Hepatocyte (in vitro differentiated cells): ENCODE measurements around the gene TXLNA. TPM values are rescaled to one million over a fixed set of nuclear protein-coding genes. Genes with fewer than 3 reads are reported as not detected.

Experiments
- DNase-seq: peaks from one replicate; pipeline ENCODE4 v3.0.0-alpha.2; 2016; ENCODE audit warnings: low spot score
- H2AFZ ChIP-seq: fragments of 200-600 bp; sonication (generic); 2 replicates; pipeline ENCODE4 v1.6.0; 2016; ENCODE audit warnings: antibody characterized with exemption, mild to moderate bottlenecking
- H3K27ac ChIP-seq: fragments of 200-600 bp; sonication (generic); 2 replicates; pipeline ENCODE4 v1.5.1; 2016; ENCODE audit warnings: mild to moderate bottlenecking
- H3K27me3 ChIP-seq: fragments of 200-600 bp; sonication (generic); 2 replicates; pipeline ENCODE4 v1.6.1; 2016
- H3K36me3 ChIP-seq: fragments of 200-600 bp; sonication (generic); replicated peaks from 2 replicates; pipeline ENCODE4 v1.5.1; 2016; ENCODE audit warnings: low read depth; ENCODE audit not compliant: insufficient read depth
- H3K4me1 ChIP-seq: fragments of 200-600 bp; sonication (generic); 2 replicates; pipeline ENCODE4 v1.5.1; 2016; ENCODE audit warnings: mild to moderate bottlenecking, moderate library complexity; ENCODE audit not compliant: insufficient read depth
- H3K4me2 ChIP-seq: fragments of 200-600 bp; sonication (generic); 2 replicates; pipeline ENCODE4 v1.6.0; 2016
- H3K4me3 ChIP-seq: fragments of 200-600 bp; sonication (generic); 2 replicates; pipeline ENCODE4 v1.5.1; 2016; ENCODE audit warnings: mild to moderate bottlenecking
- H3K79me2 ChIP-seq: fragments of 200-600 bp; sonication (generic); 2 replicates; pipeline ENCODE4 v1.6.0; 2017; ENCODE audit warnings: mild to moderate bottlenecking
- H3K9me2 ChIP-seq: fragments of 200-600 bp; sonication (generic); replicated peaks from 2 replicates; pipeline ENCODE4 v1.6.0; 2017; ENCODE audit warnings: mild to moderate bottlenecking; ENCODE audit not compliant: insufficient read depth
- H3K9me3 ChIP-seq: fragments of 200-600 bp; sonication (generic); 2 replicates; pipeline ENCODE4 v1.5.1; 2016; ENCODE audit warnings: low read depth, mild to moderate bottlenecking
- H4K20me1 ChIP-seq: fragments of 200-600 bp; sonication (generic); 2 replicates; pipeline ENCODE4 v1.6.0; 2016; ENCODE audit warnings: mild to moderate bottlenecking; ENCODE audit not compliant: insufficient read depth, poor library complexity, severe bottlenecking
- EZH2 ChIP-seq: fragments of 200-600 bp; sonication (generic); IDR thresholded peaks from 2 replicates; pipeline ENCODE4 v1.6.1; 2016; ENCODE audit warnings: antibody characterized with exemption, mild to moderate bottlenecking, borderline replicate concordance
- EZH2phosphoT487 ChIP-seq: fragments of 200-600 bp; sonication (generic); IDR thresholded peaks from one replicate; pipeline ENCODE4 v1.6.1; 2018; ENCODE audit warnings: antibody characterized with exemption, mild to moderate bottlenecking, low read depth, moderate library complexity; ENCODE audit not compliant: unreplicated experiment, severe bottlenecking
- WGBS: methylation state at CpG from one replicate; pipeline ENCODE4 v1.1.6; 2016; ENCODE audit warnings: low lambda C conversion rate; ENCODE audit errors: missing lambda C conversion rate; 5-methylcytosine and 5-hydroxymethylcytosine counted together
- polyA plus RNA-seq: library from polyadenylated mRNA; unstranded; fragments of >200 nt; fragmentation: Nextera tagmentation; extraction: Ambion mirVana; gene quantifications from 2 replicates; pipeline ENCODE4 v1.2.1, GENCODE V29; 2016
- total RNA-seq: library from RNA; depleted of rRNA; stranded (reverse); fragments of >200 nt; gene quantifications from 2 replicates; pipeline ENCODE4 v1.2.3, GENCODE V29; 2014
- TF ChIP-seq, protein P1 (sequence below): fragments of 200-600 bp; sonication (generic); IDR thresholded peaks from 2 replicates; pipeline ENCODE4 v1.5.1; 2016; ENCODE audit warnings: antibody characterized with exemption, mild to moderate bottlenecking; ENCODE audit not compliant: poor library complexity

TXLNA gene
- total and polyA plus RNA-seq, 2 experiments from 2014 or later, result 41.2 to 52.7 TPM

DNA sequence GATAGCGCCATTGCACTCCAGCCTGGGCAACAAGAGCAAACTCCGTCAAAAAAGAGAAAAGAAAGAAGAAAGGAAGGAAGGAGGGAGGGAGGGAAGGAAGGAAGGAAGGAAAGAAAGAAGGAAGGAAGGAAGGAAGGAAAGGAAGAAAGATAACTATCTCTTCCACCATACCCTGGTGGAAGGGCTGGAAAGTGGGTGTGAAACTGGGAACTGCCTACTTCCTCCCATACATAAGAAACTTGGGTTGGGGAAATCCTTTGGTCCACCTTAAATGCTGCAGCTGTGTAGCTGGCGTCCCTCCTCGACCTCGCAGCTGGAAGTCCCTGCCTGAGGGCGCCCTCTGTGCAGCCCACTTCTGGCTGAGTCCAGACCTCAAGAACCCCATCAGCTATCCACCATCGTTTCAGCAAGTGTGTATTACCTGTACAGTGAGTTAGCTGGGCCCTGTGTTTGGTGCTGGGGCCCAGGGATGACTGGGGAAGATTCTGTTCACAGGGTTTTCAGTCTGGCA, 62.9 kb downstream of the TXLNA start:
- H3K9me2 ChIP-seq, result no peaks in the 10 kb centered on the region
- no peaks in the 10 kb centered on the region for H3K9me3 ChIP-seq
- TF ChIP-seq EZH2 (no peak), EZH2phosphoT487 (no peak)
- TF ChIP-seq, protein P1, sequence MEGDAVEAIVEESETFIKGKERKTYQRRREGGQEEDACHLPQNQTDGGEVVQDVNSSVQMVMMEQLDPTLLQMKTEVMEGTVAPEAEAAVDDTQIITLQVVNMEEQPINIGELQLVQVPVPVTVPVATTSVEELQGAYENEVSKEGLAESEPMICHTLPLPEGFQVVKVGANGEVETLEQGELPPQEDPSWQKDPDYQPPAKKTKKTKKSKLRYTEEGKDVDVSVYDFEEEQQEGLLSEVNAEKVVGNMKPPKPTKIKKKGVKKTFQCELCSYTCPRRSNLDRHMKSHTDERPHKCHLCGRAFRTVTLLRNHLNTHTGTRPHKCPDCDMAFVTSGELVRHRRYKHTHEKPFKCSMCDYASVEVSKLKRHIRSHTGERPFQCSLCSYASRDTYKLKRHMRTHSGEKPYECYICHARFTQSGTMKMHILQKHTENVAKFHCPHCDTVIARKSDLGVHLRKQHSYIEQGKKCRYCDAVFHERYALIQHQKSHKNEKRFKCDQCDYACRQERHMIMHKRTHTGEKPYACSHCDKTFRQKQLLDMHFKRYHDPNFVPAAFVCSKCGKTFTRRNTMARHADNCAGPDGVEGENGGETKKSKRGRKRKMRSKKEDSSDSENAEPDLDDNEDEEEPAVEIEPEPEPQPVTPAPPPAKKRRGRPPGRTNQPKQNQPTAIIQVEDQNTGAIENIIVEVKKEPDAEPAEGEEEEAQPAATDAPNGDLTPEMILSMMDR, result no peak
- no peaks in the 10 kb centered on the region for H3K27me3 ChIP-seq
- WGBS, result 46% methylated on average over 7 of the region's 7 CpGs
- peak overlapping the region; percentile 24 for H3K4me2 ChIP-seq
- H2AFZ ChIP-seq, result no peak overlapping the region
- peaks cover 2% of the 10 kb centered on the region for H3K79me2 ChIP-seq
- H4K20me1 ChIP-seq, result no peaks in the 10 kb centered on the region
- H3K4me3 ChIP-seq, result no peak overlapping the region
- no peak for DNase-seq
- H3K27ac ChIP-seq, result no peak overlapping the region
- H3K36me3 ChIP-seq, result no peaks in the 10 kb centered on the region
- H3K4me1 ChIP-seq, result peaks cover 4% of the 10 kb centered on the region

DNA sequence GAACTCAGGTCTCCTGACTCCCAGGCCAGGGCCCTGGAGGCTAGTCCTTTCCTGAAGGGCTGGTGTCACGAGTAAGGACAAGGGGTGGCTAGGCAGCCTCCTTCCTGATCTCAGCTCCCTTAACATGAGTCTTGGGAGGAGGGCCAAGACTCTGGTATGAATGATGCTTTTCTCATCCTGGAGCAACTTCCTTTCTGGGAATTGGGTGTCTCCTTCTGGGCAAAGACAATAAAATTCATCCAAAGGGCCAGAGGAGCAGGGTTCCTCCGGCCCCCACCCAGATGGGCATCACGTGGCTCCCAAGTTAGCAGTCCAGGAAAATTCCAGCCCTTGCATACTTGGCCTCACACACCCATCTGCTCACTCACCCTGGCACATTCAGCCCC, 67.4 kb downstream of the TXLNA start, which contains the start of gene FAM167B:
FAM167B (plus strand) TSS at position 335 of the 386 bp plus-strand sequence. CDS start 200 bp downstream, outside the sequence.
- Histone ChIP-seq H3K27ac (no peak within 1 kb of the TSS), H3K4me1 (peaks cover 5% of the 10 kb centered on the region)

DNA sequence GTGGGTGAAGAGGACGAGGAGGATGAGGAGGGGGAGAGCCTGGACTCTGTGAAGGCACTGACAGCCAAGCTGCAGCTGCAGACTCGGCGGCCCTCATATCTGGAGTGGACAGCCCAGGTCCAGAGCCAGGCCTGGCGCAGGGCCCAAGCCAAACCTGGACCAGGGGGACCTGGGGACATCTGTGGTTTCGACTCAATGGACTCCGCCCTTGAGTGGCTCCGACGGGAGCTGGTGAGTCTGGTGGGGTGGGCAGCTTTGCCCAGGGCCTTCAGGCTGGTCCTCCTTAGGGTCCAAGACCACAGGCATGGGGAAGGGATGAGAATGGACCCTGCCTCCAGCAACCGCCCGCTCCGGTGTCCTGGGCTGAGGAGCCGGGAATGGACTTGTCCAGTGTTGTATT, 68.0 kb downstream of the TXLNA start:
- no peaks in the 10 kb centered on the region for H3K9me3 ChIP-seq
- no peak for TF ChIP-seq EZH2phosphoT487
- TF ChIP-seq, protein P1, result no peak
- no peak for TF ChIP-seq EZH2
- no peaks in the 10 kb centered on the region for H3K27me3 ChIP-seq
- H3K9me2 ChIP-seq, result no peaks in the 10 kb centered on the region
- H3K4me3 ChIP-seq, result no peak overlapping the region
- no peak overlapping the region for H3K27ac ChIP-seq
- no peaks in the 10 kb centered on the region for H3K36me3 ChIP-seq
- no peaks in the 10 kb centered on the region for H3K79me2 ChIP-seq
- no peak overlapping the region for H3K4me2 ChIP-seq
- no peaks in the 10 kb centered on the region for H4K20me1 ChIP-seq
- peaks cover 4% of the 10 kb centered on the region for H3K4me1 ChIP-seq
- WGBS, result 89% methylated on average over 12 of the region's 12 CpGs
- no peak for DNase-seq
- H2AFZ ChIP-seq, result no peak overlapping the region

More for the DNA sequence above, 67.4 kb downstream of the TXLNA start, which contains the start of gene FAM167B:
- 91% methylated on average over 3 of the region's 3 CpGs for whole genome bisulfite sequencing
- Histone ChIP-seq H3K4me2 (no peak within 1 kb of the TSS), H3K4me3 (no peak within 1 kb of the TSS), H2AFZ (no peak within 1 kb of the TSS), H3K9me3 (no peaks in the 10 kb centered on the region), H3K9me2 (no peaks in the 10 kb centered on the region), H4K20me1 (no peaks in the 10 kb centered on the region), H3K36me3 (no peaks in the 10 kb centered on the region), H3K79me2 (peaks cover under 1% of the 10 kb centered on the region), H3K27me3 (no peaks in the 10 kb centered on the region)
- no peak for TF ChIP-seq EZH2phosphoT487
- TF ChIP-seq, protein P1, result no peak
- TF ChIP-seq EZH2, result no peak
- no peak for DNase-seq

Other genes starting within 250 kb of the TXLNA start
- gene PTP4A2, start 241.3 kb upstream of the TXLNA start, total RNA-seq, result 354 and 381 TPM in 2 replicates
- gene PTP4A2, start 241.3 kb upstream of the TXLNA start, polyA plus RNA-seq, result 300 and 374 TPM in 2 replicates
- gene KHDRBS1, start 165.8 kb upstream of the TXLNA start, total RNA-seq, result 88.4 and 98.7 TPM in 2 replicates
- 81.9 and 92.0 TPM in 2 replicates for gene KHDRBS1, start 165.8 kb upstream of the TXLNA start, polyA plus RNA-seq
- 3.6 and 5.1 TPM in 2 replicates for gene TMEM39B, start 106.7 kb upstream of the TXLNA start, total RNA-seq
- gene TMEM39B, start 106.7 kb upstream of the TXLNA start, polyA plus RNA-seq, result 3.9 and 5.3 TPM in 2 replicates
- 48.3 and 48.5 TPM in 2 replicates for gene KPNA6, start 71.6 kb upstream of the TXLNA start, total RNA-seq
- gene KPNA6, start 71.6 kb upstream of the TXLNA start, polyA plus RNA-seq, result 27.7 and 30.3 TPM in 2 replicates
- 12.9 and 15.8 TPM in 2 replicates for gene CCDC28B, start 20.9 kb downstream of the TXLNA start, total RNA-seq
- gene CCDC28B, start 20.9 kb downstream of the TXLNA start, polyA plus RNA-seq, result 28.5 and 29.5 TPM in 2 replicates
- gene IQCC, start 26.0 kb downstream of the TXLNA start, total RNA-seq, result 1.5 and 1.9 TPM in 2 replicates
- 1.5 and 3.4 TPM in 2 replicates for gene IQCC, start 26.0 kb downstream of the TXLNA start, polyA plus RNA-seq
- not detected in 2 replicates for gene DCDC2B, start 29.4 kb downstream of the TXLNA start, total RNA-seq
- gene DCDC2B, start 29.4 kb downstream of the TXLNA start, polyA plus RNA-seq, result 0.17 and 0.96 TPM in 2 replicates
- 11.9 and 14.8 TPM in 2 replicates for gene TMEM234, start 42.7 kb downstream of the TXLNA start, total RNA-seq
- gene TMEM234, start 42.7 kb downstream of the TXLNA start, polyA plus RNA-seq, result 27.4 and 38.6 TPM in 2 replicates
- 207 and 227 TPM in 2 replicates for gene EIF3I, start 42.7 kb downstream of the TXLNA start, total RNA-seq
- 177 and 183 TPM in 2 replicates for gene EIF3I, start 42.7 kb downstream of the TXLNA start, polyA plus RNA-seq
- gene FAM167B, start 67.5 kb downstream of the TXLNA start, total RNA-seq, result 0.16 and 0.53 TPM in 2 replicates
- 0.75 TPM in 1 of 2 replicates, not detected in the other for gene FAM167B, start 67.5 kb downstream of the TXLNA start, polyA plus RNA-seq
- 0.40 and 0.68 TPM in 2 replicates for gene LCK, start 71.6 kb downstream of the TXLNA start, total RNA-seq
- 0.79 and 0.94 TPM in 2 replicates for gene LCK, start 71.6 kb downstream of the TXLNA start, polyA plus RNA-seq
- gene HDAC1, start 112.4 kb downstream of the TXLNA start, total RNA-seq, result 94.6 and 95.8 TPM in 2 replicates
- gene HDAC1, start 112.4 kb downstream of the TXLNA start, polyA plus RNA-seq, result 108 and 117 TPM in 2 replicates
- 143 and 149 TPM in 2 replicates for gene MARCKSL1, start 156.6 kb downstream of the TXLNA start, total RNA-seq
- gene MARCKSL1, start 156.6 kb downstream of the TXLNA start, polyA plus RNA-seq, result 346 and 358 TPM in 2 replicates
- gene FAM229A, start 182.8 kb downstream of the TXLNA start, total RNA-seq, result 4.2 and 5.4 TPM in 2 replicates
- 3.4 and 5.2 TPM in 2 replicates for gene FAM229A, start 182.8 kb downstream of the TXLNA start, polyA plus RNA-seq
- gene TSSK3, start 182.9 kb downstream of the TXLNA start, total RNA-seq, result 1.4 TPM in 1 of 2 replicates, not detected in the other
- 1.4 and 1.5 TPM in 2 replicates for gene TSSK3, start 182.9 kb downstream of the TXLNA start, polyA plus RNA-seq
- gene BSDC1, start 214.8 kb downstream of the TXLNA start, total RNA-seq, result 69.6 and 80.5 TPM in 2 replicates
- 56.2 and 65.7 TPM in 2 replicates for gene BSDC1, start 214.8 kb downstream of the TXLNA start, polyA plus RNA-seq